Nephron progenitor cell (in vitro differentiated cells): ENCODE data around the gene SIRPD.

ENCODE experiments used
- DNase-seq: peaks from one replicate; pipeline ENCODE4 v3.0.0; 2021
- H3K27ac Mint-ChIP-seq: 2 replicates; pipeline ENCODE4 v1.8.0; 2021; ENCODE audit warnings: mild to moderate bottlenecking, moderate library complexity, mixed read lengths
- H3K27me3 Mint-ChIP-seq: 2 replicates; pipeline ENCODE4 v1.8.0; 2021; ENCODE audit warnings: mild to moderate bottlenecking, low read depth, mixed read lengths; ENCODE audit not compliant: poor library complexity
- H3K36me3 Mint-ChIP-seq: 2 replicates; pipeline ENCODE4 v1.8.0; 2021; ENCODE audit warnings: low read depth, mixed read lengths
- H3K4me1 Mint-ChIP-seq: 2 replicates; pipeline ENCODE4 v1.8.0; 2021; ENCODE audit warnings: mixed read lengths
- H3K4me3 Mint-ChIP-seq: 2 replicates; pipeline ENCODE4 v1.8.0; 2021; ENCODE audit warnings: mild to moderate bottlenecking, moderate library complexity, mixed read lengths
- H3K9me3 Mint-ChIP-seq: 2 replicates; pipeline ENCODE4 v1.8.0; 2021; ENCODE audit warnings: mild to moderate bottlenecking, moderate library complexity, mixed read lengths
- CTCF ChIP-seq: fragments of 200-600 bp; sonication (generic); IDR thresholded peaks from 2 replicates; pipeline ENCODE4 v1.5.0; 2021; ENCODE audit warnings: antibody characterized with exemption

The SIRPD gene

GRCh38 chr20:1535420-1536175, 21.9 kb downstream of the SIRPD start:
- Mint-ChIP-seq H3K4me3 (no peak overlapping the region), H3K4me1 (no peaks in the 10 kb centered on the region), H3K9me3 (no peaks in the 10 kb centered on the region), H3K36me3 (no peaks in the 10 kb centered on the region), H3K27me3 (peaks cover 9% of the 10 kb centered on the region), H3K27ac (no peak overlapping the region)
- no peak for TF ChIP-seq CTCF
- DNase-seq, result no peak

GRCh38 chr20:1534526-1534925, 23.0 kb downstream of the SIRPD start:
- Mint-ChIP-seq H3K4me3 (no peak overlapping the region), H3K9me3 (no peaks in the 10 kb centered on the region), H3K27ac (no peak overlapping the region), H3K36me3 (no peaks in the 10 kb centered on the region), H3K27me3 (peaks cover 12% of the 10 kb centered on the region), H3K4me1 (no peaks in the 10 kb centered on the region)
- no peak for DNase-seq
- TF ChIP-seq CTCF, result no peak

- no peak for TF ChIP-seq CTCF
- DNase-seq, result no peak
- H3K27me3 Mint-ChIP-seq, result peaks cover 16% of the 10 kb centered on the region
These were observed 24.4 kb downstream of the SIRPD start for GRCh38 chr20:1533059-1533458.

GRCh38 chr20:1528811-1529210, 28.7 kb downstream of the SIRPD start:
- H3K27me3 Mint-ChIP-seq, result peaks cover 11% of the 10 kb centered on the region
- no peak overlapping the region for H3K27ac Mint-ChIP-seq
- DNase-seq, result no peak
- peaks cover 5% of the 10 kb centered on the region for H3K9me3 Mint-ChIP-seq
- no peak for TF ChIP-seq CTCF
- no peaks in the 10 kb centered on the region for H3K4me1 Mint-ChIP-seq
- no peaks in the 10 kb centered on the region for H3K36me3 Mint-ChIP-seq
- H3K4me3 Mint-ChIP-seq, result no peak overlapping the region

More at GRCh38 chr20:1533059-1533458, 24.4 kb downstream of the SIRPD start:
- peaks cover 3% of the 10 kb centered on the region for H3K9me3 Mint-ChIP-seq
- H3K4me1 Mint-ChIP-seq, result no peaks in the 10 kb centered on the region
- H3K36me3 Mint-ChIP-seq, result no peaks in the 10 kb centered on the region
- H3K4me3 Mint-ChIP-seq, result no peak overlapping the region
- H3K27ac Mint-ChIP-seq, result no peak overlapping the region

- TF ChIP-seq CTCF, result no peak
- Mint-ChIP-seq H3K27me3 (peaks cover 11% of the 10 kb centered on the region), H3K9me3 (peaks cover 5% of the 10 kb centered on the region), H3K27ac (no peak overlapping the region), H3K36me3 (no peaks in the 10 kb centered on the region), H3K4me3 (no peak overlapping the region), H3K4me1 (no peaks in the 10 kb centered on the region)
- DNase-seq, result no peak
These were observed 29.6 kb downstream of the SIRPD start for GRCh38 chr20:1527923-1528322.

- Mint-ChIP-seq H3K4me1 (no peaks in the 10 kb centered on the region), H3K27me3 (peaks cover 14% of the 10 kb centered on the region), H3K4me3 (no peak overlapping the region), H3K9me3 (peaks cover 5% of the 10 kb centered on the region), H3K27ac (no peak overlapping the region), H3K36me3 (no peaks in the 10 kb centered on the region)
- no peak for DNase-seq
- no peak for TF ChIP-seq CTCF
These were observed 30.6 kb downstream of the SIRPD start for GRCh38 chr20:1526896-1527295.
